H1 (cell line): ENCODE data around the gene IFNAR2. TPM values are rescaled to one million over a fixed set of nuclear protein-coding genes. Genes with fewer than 3 reads are reported as not detected.

Experiments
- CTCF ChIA-PET: fragments of 300-600 bp; sonication (Branson Sonifier 250); formaldehyde crosslinking; loops from one replicate; lab custom pipeline; 2021; ENCODE audit not compliant: partially characterized antibody; lab: Charles Lee
- POLR2A ChIA-PET: fragments of 300-600 bp; sonication (Branson Sonifier 250); formaldehyde crosslinking; loops from one replicate; lab custom pipeline; 2021; ENCODE audit warnings: inconsistent platforms; ENCODE audit not compliant: partially characterized antibody; lab: Charles Lee
- DNase-seq, 2 experiments: peaks; one replicate each; pipeline versions ENCODE4 v3.0.0 to v3.0.0-alpha.2; 2010 to 2022; ENCODE audit warnings: low spot score in 2 of 2, low read depth in 1 of 2, mixed read lengths in 1 of 2
- FAIRE-seq: peaks from 2 replicates; lab custom pipeline; 2011; peaks lifted over from hg19 to GRCh38; lab: Jason Lieb, UNC
- H2AFZ ChIP-seq: 2 replicates; pipeline ENCODE4 v1.8.1; 2012; ENCODE audit warnings: low read length, inconsistent platforms
- H2AK5ac ChIP-seq: 2 replicates; pipeline ENCODE4 v1.6.1; 2013; ENCODE audit warnings: low read depth, low read length
- H2BK120ac ChIP-seq: replicated peaks from 2 replicates; pipeline ENCODE3; 2013; ENCODE audit warnings: low read depth, low read length, inconsistent platforms
- H2BK12ac ChIP-seq: 2 replicates; pipeline ENCODE4 v1.6.1; 2013; ENCODE audit warnings: low read depth, low read length
- H2BK15ac ChIP-seq: 2 replicates; pipeline ENCODE4 v1.6.1; 2013; ENCODE audit warnings: low read length
- H2BK20ac ChIP-seq: 2 replicates; pipeline ENCODE4 v1.6.1; 2013; ENCODE audit warnings: low read length
- H2BK5ac ChIP-seq: 2 replicates; pipeline ENCODE4 v1.6.1; 2013; ENCODE audit warnings: low read depth, low read length
- H3K14ac ChIP-seq: 2 replicates; pipeline ENCODE4 v1.6.1; 2013; ENCODE audit warnings: inconsistent platforms; ENCODE audit not compliant: insufficient read length
- H3K18ac ChIP-seq: 2 replicates; pipeline ENCODE4 v1.6.1; 2013; ENCODE audit warnings: low read length; ENCODE audit errors: extremely low read depth
- H3K23ac ChIP-seq: 2 replicates; pipeline ENCODE4 v1.6.1; 2013; ENCODE audit warnings: inconsistent platforms; ENCODE audit not compliant: insufficient read length
- H3K23me2 ChIP-seq: 2 replicates; pipeline ENCODE4 v1.6.1; 2013; ENCODE audit warnings: low read depth, low read length
- H3K27ac ChIP-seq: 2 replicates; pipeline ENCODE4 v1.6.1; 2011; ENCODE audit warnings: low read depth, low read length, inconsistent platforms
- H3K27me3 ChIP-seq, 4 experiments: replicated peaks in 1 of 4; 1 replicate in 1 of 4; 2 replicates in 3 of 4; pipeline versions ENCODE4 v1.6.1 to v1.8.1; 2011 to 2013; ENCODE audit warnings: low read length in 3 of 4, mild to moderate bottlenecking in 3 of 4, inconsistent platforms in 2 of 4, mixed read lengths in 2 of 4, moderate library complexity in 1 of 4; ENCODE audit not compliant: control insufficient read depth in 3 of 4, insufficient read depth in 3 of 4; ENCODE audit errors: extremely low read depth in 1 of 4
- H3K36me3 ChIP-seq, 4 experiments: 2 replicates each; pipeline versions ENCODE4 v1.6.1 to v1.8.1; 2011 to 2013; ENCODE audit warnings: mild to moderate bottlenecking in 4 of 4, low read length in 3 of 4, moderate library complexity in 2 of 4, control low read depth in 1 of 4, inconsistent platforms in 1 of 4; ENCODE audit not compliant: insufficient read depth in 4 of 4, control insufficient read depth in 2 of 4
- H3K4ac ChIP-seq: replicated peaks from 2 replicates; pipeline ENCODE3; 2013; ENCODE audit warnings: low read length, low read depth, mixed read lengths, inconsistent platforms; ENCODE audit not compliant: insufficient read length
- H3K4me1 ChIP-seq, 4 experiments: replicated peaks in 1 of 4; 1 replicate in 1 of 4; 2 replicates in 3 of 4; pipeline versions ENCODE4 v1.6.1 to v1.8.1; 2011 to 2013; ENCODE audit warnings: low read length in 3 of 4, inconsistent platforms in 2 of 4, mixed read lengths in 1 of 4; ENCODE audit not compliant: insufficient read depth in 4 of 4, control insufficient read depth in 3 of 4
- H3K4me2 ChIP-seq, 2 experiments: 2 replicates each; pipeline versions ENCODE4 v1.6.1 to v1.8.1; 2011 to 2013; ENCODE audit warnings: low read depth in 2 of 2, low read length in 2 of 2, control low read depth in 1 of 2, inconsistent platforms in 1 of 2, mild to moderate bottlenecking in 1 of 2; ENCODE audit not compliant: insufficient read depth in 1 of 2
- H3K4me3 ChIP-seq, 4 experiments: fragments of 200-600, 300-600 bp in 1 of 4; sonication (generic), shearing (Covaris generic), sonication (Bioruptor Twin) in 1 of 4; 2 replicates each; pipeline versions ENCODE4 v1.5.1 to v1.8.1; 2011 to 2016; ENCODE audit warnings: low read length in 4 of 4, low read depth in 3 of 4, control low read depth in 2 of 4, inconsistent platforms in 2 of 4, mild to moderate bottlenecking in 2 of 4, mixed read lengths in 1 of 4, moderate library complexity in 1 of 4; ENCODE audit not compliant: insufficient read depth in 2 of 4; ENCODE audit errors: extremely low read depth in 1 of 4
- H3K56ac ChIP-seq: replicated peaks from 2 replicates; pipeline ENCODE3; 2013; ENCODE audit warnings: low read depth, mild to moderate bottlenecking, mixed read lengths, low read length, inconsistent platforms; ENCODE audit not compliant: insufficient read length
- H3K79me1 ChIP-seq: 2 replicates; pipeline ENCODE4 v1.6.1; 2013; ENCODE audit warnings: low read depth, low read length, control low read depth
- H3K79me2 ChIP-seq, 2 experiments: 2 replicates each; pipeline versions ENCODE4 v1.6.1 to v1.8.1; 2012 to 2013; ENCODE audit warnings: low read length in 2 of 2, mild to moderate bottlenecking in 2 of 2, inconsistent platforms in 1 of 2; ENCODE audit not compliant: insufficient read depth in 2 of 2, control insufficient read depth in 1 of 2
- H3K9ac ChIP-seq, 4 experiments: replicated peaks in 1 of 4; 1 replicate in 1 of 4; 2 replicates in 3 of 4; pipeline versions ENCODE4 v1.6.1 to v1.8.1; 2011 to 2013; ENCODE audit warnings: low read depth in 3 of 4, low read length in 3 of 4, control low read depth in 2 of 4, mild to moderate bottlenecking in 2 of 4, moderate library complexity in 2 of 4, inconsistent platforms in 1 of 4; ENCODE audit errors: extremely low read depth in 1 of 4
- H3K9me3 ChIP-seq, 2 experiments: 2 replicates each; pipeline versions ENCODE4 v1.6.1 to v1.8.1; 2012 to 2013; ENCODE audit warnings: mild to moderate bottlenecking in 2 of 2, moderate library complexity in 2 of 2, control low read depth in 1 of 2, inconsistent platforms in 1 of 2, low read depth in 1 of 2, low read length in 1 of 2, mixed read lengths in 1 of 2; ENCODE audit not compliant: insufficient read depth in 2 of 2
- H4K20me1 ChIP-seq, 2 experiments: replicated peaks in 1 of 2; 2 replicates each; pipeline versions ENCODE3 to v1.8.1; 2011 to 2013; ENCODE audit warnings: inconsistent platforms in 2 of 2, low read length in 2 of 2, mild to moderate bottlenecking in 1 of 2; ENCODE audit not compliant: insufficient read depth in 2 of 2, control insufficient read depth in 1 of 2
- H4K5ac ChIP-seq: 2 replicates; pipeline ENCODE4 v1.6.1; 2013; ENCODE audit warnings: low read length, low read depth, mixed read lengths, inconsistent platforms; ENCODE audit not compliant: insufficient read length
- H4K8ac ChIP-seq: 2 replicates; pipeline ENCODE4 v1.8.0; 2013; ENCODE audit warnings: mild to moderate bottlenecking, moderate library complexity, low read length, inconsistent platforms; ENCODE audit not compliant: insufficient read depth; ENCODE audit errors: extremely low read depth
- H4K91ac ChIP-seq: replicated peaks from 2 replicates; pipeline ENCODE3; 2013; ENCODE audit warnings: low read length, mixed read lengths, inconsistent platforms; ENCODE audit not compliant: insufficient read length
- CREB1 ChIP-seq: IDR thresholded peaks from 2 replicates; pipeline ENCODE4 v1.6.1; 2012; ENCODE audit warnings: inconsistent platforms
- EGR1 ChIP-seq: IDR thresholded peaks from 2 replicates; pipeline ENCODE4 v1.6.1; 2011; ENCODE audit warnings: low read depth, low read length, borderline replicate concordance
- POLR2AphosphoS5 ChIP-seq: IDR thresholded peaks from 2 replicates; pipeline ENCODE4 v1.6.1; 2011; ENCODE audit warnings: low read depth, low read length
- SIX5 ChIP-seq: IDR thresholded peaks from 2 replicates; pipeline ENCODE4 v1.6.1; 2011; ENCODE audit warnings: mild to moderate bottlenecking, low read depth, low read length
- SP1 ChIP-seq: IDR thresholded peaks from 2 replicates; pipeline ENCODE4 v1.6.1; 2011; ENCODE audit warnings: low read depth, low read length
- SRF ChIP-seq: IDR thresholded peaks from 2 replicates; pipeline ENCODE4 v1.6.1; 2011; ENCODE audit warnings: mild to moderate bottlenecking, low read depth, low read length, moderate library complexity
- WGBS, 2 experiments: shearing (Covaris generic) in 1 of 2; methylation state at CpG; one replicate each; pipeline versions ENCODE4 v1.1.6 to v1.1.7; 2013 to 2015; ENCODE audit warnings: low lambda C conversion rate in 2 of 2, mixed read lengths in 2 of 2, inconsistent platforms in 1 of 2, low coverage in 1 of 2, missing lambda C conversion rate in 1 of 2; ENCODE audit not compliant: insufficient replicate concordance in 2 of 2, insufficient coverage in 1 of 2, insufficient read length in 1 of 2; ENCODE audit errors: extremely low coverage in 1 of 2, missing lambda C conversion rate in 1 of 2; 5-methylcytosine and 5-hydroxymethylcytosine counted together
- polyA plus RNA-seq, 7 experiments: library from polyadenylated mRNA; depleted of rRNA in 3 of 7; stranded (reverse) in 5 of 7; unstranded in 2 of 7; fragments of >200 nt in 5 of 7; fragments of 200-250 nt in 2 of 7; gene quantifications; 1 replicate in 5 of 7; 2 replicates in 1 of 7; 4 replicates in 1 of 7; pipeline versions ENCODE4 v1.2.1 to v1.2.3, GENCODE V29; 2011 to 2013; ENCODE audit warnings: missing spikeins in 2 of 7, mixed read lengths in 2 of 7
- total RNA-seq: library from RNA; stranded (reverse); fragmentation: NEBNext Ultra II Directional; extraction: Animal tissue kit (Norgen Biotek cat#: 25700); gene quantifications from 2 replicates; pipeline ENCODE4 v1.2.1, GENCODE V29; 2021

IFNAR2 gene
- total and polyA plus RNA-seq, 2 of the 8 experiments (the other 6 are each of a cell fraction or from before 2014, with no cell fraction given): 12.2 to 16.1 TPM

DNA sequence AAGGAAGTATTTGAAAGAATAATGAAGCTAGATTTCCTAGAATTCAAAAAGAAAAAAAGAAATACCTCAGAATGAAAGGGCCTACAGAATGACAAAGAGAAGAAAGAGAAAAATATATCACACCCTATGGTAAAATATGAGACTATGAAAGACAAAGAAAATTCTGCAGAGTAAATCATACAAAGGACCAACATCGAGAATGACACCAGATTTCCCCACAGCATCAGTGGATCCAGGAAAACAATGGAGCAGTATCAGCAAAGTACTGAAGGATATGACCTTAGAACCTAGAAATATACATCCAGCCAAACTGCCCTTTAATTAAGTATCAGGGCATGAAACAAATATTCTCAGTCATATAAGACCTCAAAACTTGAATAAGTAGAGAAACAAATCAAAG, 21.2 kb upstream of the IFNAR2 start:
- no peaks in the 10 kb centered on the region for H3K27me3 ChIP-seq
- no peak overlapping the region for H2BK20ac ChIP-seq
- no peak overlapping the region for H2AK5ac ChIP-seq
- H3K4me3 ChIP-seq: no peak overlapping the region
- POLR2A ChIA-PET: no interaction called here
- peaks cover 0 to 6% of the 10 kb centered on the region in 2 experiments; a peak in 2 of 4 replicates for H3K9me3 ChIP-seq
- H2BK12ac ChIP-seq: no peak overlapping the region
- H3K79me2 ChIP-seq: no peaks in the 10 kb centered on the region
- no peaks in the 10 kb centered on the region for H3K23me2 ChIP-seq
- FAIRE-seq: no peak
- H3K27ac ChIP-seq: no peak overlapping the region
- no peaks in the 10 kb centered on the region for H4K20me1 ChIP-seq
- H2AFZ ChIP-seq: no peak overlapping the region
- H3K79me1 ChIP-seq: no peaks in the 10 kb centered on the region
- no peak overlapping the region for H4K8ac ChIP-seq
- no peak overlapping the region for H3K4me2 ChIP-seq
- H3K23ac ChIP-seq: no peak overlapping the region
- no peaks in the 10 kb centered on the region for H3K36me3 ChIP-seq
- no peak overlapping the region for H3K9ac ChIP-seq
- H3K4me1 ChIP-seq: peaks cover 0 to 2% (median 0%) of the 10 kb centered on the region in 4 experiments; a peak in 1 of 7 replicates
- WGBS, 2 experiments: 59% methylated on average over 1 of the region's 1 CpG; no CpG with 5 or more reads in 1 of the 2 experiments
- no peak overlapping the region for H3K14ac ChIP-seq
- no peak overlapping the region for H3K56ac ChIP-seq
- H2BK120ac ChIP-seq: no peak overlapping the region
- H2BK5ac ChIP-seq: no peak overlapping the region
- H3K4ac ChIP-seq: no peak overlapping the region
- H4K91ac ChIP-seq: no peak overlapping the region
- no peak for DNase-seq
- no peak overlapping the region for H3K18ac ChIP-seq
- H4K5ac ChIP-seq: no peak overlapping the region
- TF ChIP-seq SP1 (no peak), CREB1 (no peak), SIX5 (no peak), SRF (no peak), EGR1 (no peak), POLR2AphosphoS5 (no peak)
- TF ChIP-seq, all 59 proteins: peak for 0
- no peak overlapping the region for H2BK15ac ChIP-seq
- CTCF ChIA-PET: interaction anchor here (0.6 kb wide), 1 partner anchor 286 kb away, joined by 3 read pairs; no protein-coding TSS in a partner anchor
